Suprapubic skin (tissue), 3 donors: ENCODE data around the gene FRAS1.

Experiments
- CTCF ChIP-seq, 2 donors: fragments of 200-600 bp in 1 of 2; fragments of 450-650 bp in 1 of 2; sonication (generic) in 1 of 2; IDR thresholded peaks; one replicate each; pipeline ENCODE4 v1.5.1; 2016 to 2019; ENCODE audit warnings: antibody characterized with exemption in 2 of 2, mild to moderate bottlenecking in 1 of 2, moderate library complexity in 1 of 2
- POLR2A ChIP-seq, 2 donors: fragments of 450-650 bp; IDR thresholded peaks; one replicate each; pipeline ENCODE4 v1.6.1; 2017; ENCODE audit warnings: antibody characterized with exemption in 2 of 2, mild to moderate bottlenecking in 2 of 2, moderate library complexity in 2 of 2

GRCh38 chr4:78313754-78314120 lies 256.6 kb downstream of the FRAS1 start:
- TF ChIP-seq POLR2A (IDR thresholded peaks at IDR 0.05), result no peak
- no peak for TF ChIP-seq CTCF (IDR thresholded peaks at IDR 0.05)
